Measurements from ENCODE around the gene NAIF1.
"Not testable (repeated sequence)": the region's sequence is repeated elsewhere in the genome, so short reads cannot be mapped to it uniquely, and the experiment has no call there.

The NAIF1 gene

GRCh38 chr9:128082151-128082550 is 15.0 kb upstream of the NAIF1 start:
- DNase-seq: no peak

DNA sequence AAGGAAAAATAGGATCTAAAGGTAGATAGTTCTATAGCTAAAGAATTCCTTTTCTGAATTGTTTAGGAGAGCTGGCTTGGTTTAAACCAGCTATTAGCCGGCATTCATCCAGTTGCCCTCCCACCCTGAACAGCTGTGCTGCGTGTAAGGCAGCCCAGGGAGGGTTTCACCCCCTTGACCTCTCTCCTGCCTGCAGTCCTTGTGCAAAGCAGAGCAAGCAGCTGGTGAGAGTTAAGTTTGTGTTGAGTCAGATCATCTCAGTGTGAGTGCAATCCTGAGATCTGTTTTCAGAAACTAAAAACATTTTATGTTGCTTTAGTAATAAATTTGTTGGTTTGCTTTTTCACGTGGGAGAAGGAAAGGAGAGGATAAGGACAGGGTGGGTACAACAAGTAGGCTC is 13.9 kb upstream of the NAIF1 start:
- no peak for DNase-seq

DNA sequence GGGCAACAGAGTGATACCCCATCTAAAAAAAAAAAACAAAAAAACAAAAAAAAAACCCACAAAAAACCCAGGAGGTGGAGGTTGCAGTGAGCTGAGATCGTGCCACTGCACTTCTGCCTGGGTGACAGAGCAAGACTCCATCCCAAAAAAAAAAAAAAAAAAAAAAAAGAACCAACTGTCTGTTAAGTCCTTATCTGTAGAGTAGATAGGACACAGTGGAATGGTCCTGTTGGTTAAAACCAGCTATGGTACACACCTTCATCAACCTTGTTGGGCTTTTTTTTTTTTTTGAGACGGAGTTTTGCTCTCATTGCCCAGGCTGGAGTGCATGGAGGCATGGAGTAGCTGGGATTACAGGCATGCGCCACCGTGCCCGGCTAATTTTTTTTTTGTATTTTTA is 13.1 kb upstream of the NAIF1 start:
- DNase-seq: no peak

- DNase-seq: no peak
These were observed 11.6 kb upstream of the NAIF1 start for GRCh38 chr9:128078504-128079434.

DNA sequence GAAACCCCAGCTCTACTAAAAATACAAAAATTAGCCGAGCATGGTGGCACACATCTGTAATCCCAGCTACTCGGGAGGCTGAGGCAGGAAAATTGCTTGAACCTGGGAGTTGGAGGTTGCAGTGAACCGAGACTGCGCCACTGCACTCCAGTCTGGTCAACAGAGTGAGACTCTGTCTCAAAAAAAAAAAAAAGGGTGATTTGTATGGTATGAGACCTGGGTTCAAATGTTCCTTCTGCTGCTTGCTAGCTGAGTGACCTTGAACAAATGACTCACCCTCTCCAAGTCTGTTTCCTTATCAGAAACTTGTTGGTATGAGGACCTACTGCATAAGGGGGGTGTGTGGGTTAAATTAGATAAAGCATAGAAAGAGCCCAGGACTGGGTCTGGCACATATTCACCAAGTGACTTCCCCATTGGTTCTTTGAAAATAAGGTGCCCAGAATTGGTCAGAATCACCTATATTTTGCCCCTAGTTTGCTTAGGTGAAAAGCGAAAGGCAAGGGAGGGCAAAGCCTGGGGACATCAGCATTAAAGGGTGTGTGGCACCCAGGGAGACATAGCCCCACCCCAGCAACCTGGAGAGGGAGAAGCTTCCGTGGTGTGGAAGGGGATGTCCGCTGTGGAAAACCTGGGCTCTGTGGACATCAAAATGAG is 10.9 kb upstream of the NAIF1 start:
- no peak for DNase-seq

DNA sequence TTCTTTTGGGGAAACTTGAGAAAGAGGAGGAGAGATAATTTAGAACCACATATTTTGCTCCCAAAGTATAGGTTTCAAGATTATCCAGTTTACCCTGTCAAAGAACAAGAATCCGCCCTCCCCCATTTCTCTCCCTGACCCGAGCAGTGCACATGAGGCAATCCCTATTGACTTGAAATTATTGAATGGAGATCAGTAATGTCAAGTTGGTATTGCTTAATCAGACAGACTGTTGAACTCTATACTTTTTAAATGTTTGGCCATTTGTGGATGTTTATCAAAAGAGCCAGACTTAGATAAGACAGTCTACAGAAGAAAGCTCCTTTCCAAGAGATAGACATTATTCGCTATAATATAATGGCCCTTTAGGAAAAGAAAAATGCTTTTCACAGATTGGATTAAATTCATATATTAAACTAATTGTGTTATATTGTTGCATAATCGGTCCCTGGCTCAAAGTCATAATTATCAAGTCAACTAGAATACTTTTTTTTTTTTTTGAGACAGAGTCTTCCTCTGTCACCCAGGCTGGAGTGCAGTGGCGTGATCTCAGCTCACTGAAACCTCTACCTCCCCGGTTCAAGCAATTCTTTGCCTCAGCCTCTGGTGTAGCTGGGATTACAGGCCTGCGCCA is 6.2 kb upstream of the NAIF1 start:
- DNase-seq: no peak

- no peak for DNase-seq
These were observed 5.3 kb upstream of the NAIF1 start for GRCh38 chr9:128072144-128073021.

- DNase-seq: not testable (repeated sequence)
These were observed 4.4 kb upstream of the NAIF1 start for GRCh38 chr9:128071475-128071874.

DNA sequence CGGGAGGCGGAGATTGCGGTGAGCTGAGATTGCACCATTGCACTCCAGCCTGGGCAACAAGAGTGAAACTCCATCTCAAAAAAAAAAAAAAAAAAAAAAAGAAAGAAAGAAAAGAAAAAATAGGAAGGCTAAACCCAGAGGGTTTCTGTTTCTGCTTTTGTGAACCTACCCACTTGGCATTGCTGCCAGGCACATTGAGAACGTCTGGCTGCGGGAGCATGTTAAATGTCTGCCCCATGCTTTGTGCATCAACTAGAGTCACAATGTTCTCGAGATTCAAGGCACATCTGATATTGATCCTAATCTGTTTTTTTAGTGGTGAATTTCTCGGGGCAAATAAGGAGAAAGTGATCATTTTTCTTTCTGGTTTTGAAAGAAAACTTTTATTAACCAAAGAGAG is 3.8 kb upstream of the NAIF1 start:
- DNase-seq: no peak

- no peak for DNase-seq
These were observed 1.5 kb upstream of the NAIF1 start for GRCh38 chr9:128068386-128069205.

DNA sequence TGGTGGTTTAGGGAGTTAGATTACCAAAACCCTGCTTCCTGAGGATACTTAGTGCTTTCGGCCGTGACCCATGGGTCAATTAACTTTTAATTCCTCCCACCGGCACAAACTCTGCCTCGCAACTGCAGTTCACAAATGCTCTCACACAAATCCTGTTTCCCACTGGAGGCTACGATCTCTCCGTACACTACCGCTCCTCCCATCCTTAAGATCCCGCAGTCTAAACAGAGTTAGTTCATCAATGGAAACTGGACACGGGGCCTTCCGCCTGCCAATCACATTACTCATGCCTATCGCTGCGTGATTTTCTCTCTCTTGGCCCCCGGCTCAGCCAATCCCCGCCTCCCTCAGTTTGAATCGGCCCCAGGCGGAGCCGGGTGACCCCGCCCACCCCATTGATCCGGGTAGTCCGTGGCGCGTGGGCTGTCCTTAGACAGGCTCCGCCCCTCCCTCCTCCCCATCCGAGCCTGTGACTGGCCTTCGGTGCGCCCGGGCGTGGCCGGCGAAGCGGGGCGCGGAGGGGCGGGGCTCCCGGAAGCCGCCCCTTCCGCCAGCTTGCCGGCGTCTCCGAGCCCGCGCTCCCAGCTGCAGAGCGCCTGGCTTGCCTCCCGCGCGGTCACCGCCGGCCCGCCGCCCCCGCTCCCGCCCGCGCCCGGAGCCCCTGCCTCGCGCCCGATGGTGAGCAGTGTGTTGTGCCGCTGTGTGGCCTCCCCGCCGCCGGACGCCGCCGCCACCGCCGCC is 695 bp upstream of the NAIF1 start, which contains the start of gene SLC25A25:
Gene SLC25A25, plus strand, starts transcription at position 588 of the 741 bp plus-strand sequence. Its CDS starts 88 bp downstream, at position 676.
- peak; percentile 92 to 95 for DNase-seq

DNA sequence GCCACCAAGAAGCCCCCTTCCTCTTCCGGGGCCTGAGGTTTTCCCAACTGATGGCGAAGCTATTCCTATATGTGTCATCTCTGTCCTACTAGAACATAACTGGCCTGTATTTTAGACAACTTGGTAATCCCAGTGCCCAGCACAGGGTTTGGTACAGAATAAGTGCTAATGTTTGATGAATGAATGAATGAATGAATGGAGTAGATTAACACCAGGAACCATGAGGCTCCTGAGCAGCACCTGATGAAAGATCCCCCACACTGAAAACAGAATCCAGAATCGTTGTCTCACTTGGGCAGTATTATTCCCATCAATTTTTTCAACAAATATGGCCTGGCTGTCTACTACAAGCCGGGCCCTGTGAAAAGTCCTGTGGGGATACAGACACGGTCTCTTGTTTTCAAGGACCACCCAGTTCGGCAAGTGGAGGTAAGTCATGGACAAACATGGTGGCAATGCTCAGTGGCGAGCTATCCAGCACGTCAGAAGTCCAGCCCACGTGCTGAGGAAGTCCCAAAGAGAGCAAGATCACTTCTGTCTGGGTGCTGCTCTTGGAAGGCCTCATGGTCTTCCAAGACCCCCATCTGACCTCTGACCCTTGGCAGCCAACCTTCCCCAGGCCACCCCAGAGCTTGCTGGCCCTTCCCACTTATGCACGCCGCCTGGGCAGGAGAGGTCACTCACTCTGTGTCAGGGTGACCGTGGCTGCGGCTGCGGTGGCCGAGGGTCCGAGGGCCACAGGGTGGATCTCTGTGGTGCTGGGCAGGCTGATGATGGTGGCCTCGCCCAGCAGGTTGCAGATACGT is 1.0 kb downstream of the NAIF1 start:
- no peak for DNase-seq

DNA sequence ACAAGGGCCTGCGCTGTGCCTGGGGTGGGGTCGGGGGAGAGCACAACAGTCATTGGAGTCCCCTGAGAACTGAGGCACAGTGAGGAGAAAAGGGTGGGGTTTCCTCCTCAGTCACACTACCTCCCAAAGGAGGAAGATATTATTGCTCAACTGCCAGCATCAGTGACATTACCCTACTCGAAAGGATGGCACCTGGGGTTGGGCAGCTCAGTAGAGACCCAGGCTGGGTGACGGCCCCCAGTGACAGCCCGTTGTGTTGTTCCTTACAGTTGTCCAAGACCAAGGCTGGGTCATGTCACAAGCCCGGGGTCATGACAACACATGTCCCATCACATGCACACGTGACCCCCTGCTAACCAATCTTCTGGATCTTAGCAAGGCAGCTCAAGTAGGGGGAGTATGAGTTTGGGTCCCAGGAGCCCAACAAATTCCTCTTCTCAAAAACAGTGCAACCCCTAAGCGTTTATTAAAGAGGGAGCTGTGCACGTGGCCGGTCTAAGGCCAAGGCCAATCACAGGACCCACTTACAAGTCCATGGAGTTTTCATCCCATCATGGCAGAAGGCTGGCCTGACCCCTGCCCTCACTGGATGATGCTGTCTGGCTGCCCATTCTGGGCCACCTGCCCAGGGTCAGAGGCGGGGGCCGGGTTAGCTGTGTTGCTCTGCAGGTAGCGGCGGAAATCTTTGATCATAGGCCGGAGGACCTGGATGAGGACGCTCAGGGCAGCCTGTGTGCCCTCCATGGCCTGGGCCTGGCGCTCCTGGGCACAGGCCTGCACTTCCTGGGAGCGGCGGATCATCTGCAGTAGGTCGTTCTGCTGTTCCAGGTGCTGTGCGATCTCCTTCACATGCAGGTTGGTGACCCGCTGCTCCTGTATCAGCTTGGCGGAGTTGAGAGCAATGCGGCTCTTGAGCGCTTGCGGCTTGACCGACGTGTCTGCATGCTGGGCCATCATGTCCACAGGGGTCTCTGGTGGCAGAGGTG is 4.0 kb downstream of the NAIF1 start:
- DNase-seq: no peak

DNA sequence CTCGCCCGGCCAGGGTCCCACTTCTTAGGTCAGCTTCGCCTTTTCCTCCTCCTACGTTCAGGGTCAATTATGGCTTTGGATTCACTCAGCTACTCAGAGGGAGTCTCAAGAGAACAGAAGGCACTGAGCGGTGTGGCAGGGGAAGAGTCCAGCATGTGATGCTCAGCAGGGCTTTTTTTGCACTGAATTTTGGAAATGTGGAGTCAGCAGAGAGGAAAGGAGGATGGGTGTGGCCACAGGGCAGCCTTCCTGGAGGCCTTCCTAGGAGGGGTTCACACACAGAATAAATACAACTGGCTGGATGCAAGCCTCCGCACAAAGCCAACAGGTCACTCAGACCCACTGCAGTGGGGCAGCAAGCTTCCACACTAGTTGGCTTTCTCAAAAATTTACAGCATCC is 4.8 kb downstream of the NAIF1 start:
- DNase-seq: no peak

GRCh38 chr9:128061275-128061960 is 5.7 kb downstream of the NAIF1 start:
- DNase-seq: no peak

DNA sequence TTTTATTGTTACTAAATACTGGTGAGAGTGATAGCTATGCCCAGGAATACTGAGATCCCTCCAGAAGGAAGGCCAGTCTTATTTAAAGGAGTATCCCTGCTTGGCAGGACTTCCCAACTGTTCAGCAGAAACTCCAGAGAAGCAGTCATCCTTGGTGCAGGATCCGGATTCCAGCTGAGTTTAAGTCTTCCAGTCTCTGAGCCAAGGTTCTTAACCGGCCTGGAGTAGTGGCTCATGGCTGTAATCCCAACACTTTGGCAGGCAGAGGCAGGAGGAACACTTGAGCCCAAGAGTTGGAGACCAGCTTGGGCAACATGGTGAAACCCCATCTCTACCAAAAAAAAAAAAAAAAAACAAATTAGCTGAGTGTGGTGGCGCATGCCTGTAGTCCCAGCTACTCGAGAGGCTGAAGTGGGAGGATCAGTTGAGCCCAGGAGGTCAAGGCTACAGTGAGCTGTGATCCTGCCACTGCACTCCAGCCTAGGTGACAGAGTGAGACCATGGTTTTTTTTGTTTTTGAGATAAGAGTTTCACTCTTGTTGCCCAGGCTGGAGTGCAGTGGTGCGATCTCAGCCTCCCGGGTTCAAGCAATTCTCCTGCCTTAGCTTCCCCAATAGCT is 7.6 kb downstream of the NAIF1 start:
- no peak for DNase-seq

GRCh38 chr9:128057724-128058409 is 9.3 kb downstream of the NAIF1 start:
- no peak for DNase-seq

Data from NCI-H187 (cell line).